Heart left ventricle (tissue), 13 donors: ENCODE results near the gene PLAGL2.

Source experiments
- POLR2A ChIP-seq, 2 donors: fragments of 450-650 bp; IDR thresholded peaks; one replicate each; pipeline ENCODE4 v1.6.1; 2017; ENCODE audit warnings: antibody characterized with exemption in 2 of 2, mild to moderate bottlenecking in 2 of 2, moderate library complexity in 2 of 2
- TF ChIP-seq, protein P1 (sequence below), 12 donors: fragments of 200-600 bp; sonication (generic) in 4 of 12; IDR thresholded peaks; one replicate each; pipeline versions ENCODE4 v1.5.0 to v1.8.0; 2018 to 2022; ENCODE audit warnings: antibody characterized with exemption in 12 of 12, mild to moderate bottlenecking in 5 of 12
- donor health status: ischemic (EF 13 %, LVEDD 7.1; RV severe dilation, severe dysfunction).
- donor health status: DM: no; HTN: yes; CAD: no.
- donor health status: DM: no; HTN: no; CAD: no.
- donor health status: ischemic (EF 25% LVEDD 6.9; RV normal size, moderate dysfunction).
- donor health status: ischemic (EF 25% LVEDD 5.7; RV mildly dilated, moderate dysfunction).
- donor health status: ischemic (EF 35%, LVEDD 5.7; RV mildly dilated, moderate dysfunction).
- donor health status: nonischemic (EF 11% LVEDD 7.7; RV severe dilation, severe dysfunction).
- donor health status: DM: yes; HTN: yes; CAD: no.
- donor health status: PGD.
- donor health status: ischemic (EF 29% LVEDD 5.4; RV normal size, mild dysfunction).
- donor health status: nonischemic (EF 23%, LVEDD 6.1; RV moderate dilation, normal function).

DNA sequence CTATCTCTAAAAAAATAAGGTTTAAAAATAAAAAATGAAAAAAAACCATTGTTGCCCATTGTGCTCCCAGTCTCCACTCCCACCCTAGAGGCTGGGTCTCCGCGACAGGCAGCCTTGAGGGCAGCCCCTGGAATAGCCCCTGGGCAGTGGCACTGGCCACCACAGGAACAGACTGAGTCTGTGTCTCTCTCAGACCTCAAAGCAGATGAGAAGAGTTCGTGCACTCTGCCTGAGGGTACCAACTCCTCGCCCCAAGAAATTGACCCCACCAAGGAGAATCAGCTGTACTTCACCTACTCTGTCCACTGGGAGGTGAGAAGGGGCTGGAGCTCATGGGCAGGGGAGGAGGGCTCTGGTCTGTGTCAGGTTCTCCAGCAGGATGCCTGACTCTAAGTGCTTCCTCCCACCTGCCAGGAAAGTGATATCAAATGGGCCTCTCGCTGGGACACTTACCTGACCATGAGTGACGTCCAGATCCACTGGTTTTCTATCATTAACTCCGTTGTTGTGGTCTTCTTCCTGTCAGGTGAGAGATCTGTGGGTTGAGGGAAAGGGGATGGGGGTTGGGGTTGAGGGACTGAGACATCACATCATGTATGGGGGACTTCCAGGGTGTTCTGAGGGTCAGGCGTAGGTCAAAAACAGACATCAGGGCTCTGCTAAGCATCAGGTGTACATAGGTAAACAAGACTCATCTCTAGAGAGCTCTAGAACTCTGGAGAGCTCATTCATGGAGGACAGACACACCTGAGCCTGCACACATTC is 62.5 kb downstream of the PLAGL2 start:
- no peak for TF ChIP-seq POLR2A (IDR thresholded peaks at IDR 0.05)
- TF ChIP-seq, protein P1, sequence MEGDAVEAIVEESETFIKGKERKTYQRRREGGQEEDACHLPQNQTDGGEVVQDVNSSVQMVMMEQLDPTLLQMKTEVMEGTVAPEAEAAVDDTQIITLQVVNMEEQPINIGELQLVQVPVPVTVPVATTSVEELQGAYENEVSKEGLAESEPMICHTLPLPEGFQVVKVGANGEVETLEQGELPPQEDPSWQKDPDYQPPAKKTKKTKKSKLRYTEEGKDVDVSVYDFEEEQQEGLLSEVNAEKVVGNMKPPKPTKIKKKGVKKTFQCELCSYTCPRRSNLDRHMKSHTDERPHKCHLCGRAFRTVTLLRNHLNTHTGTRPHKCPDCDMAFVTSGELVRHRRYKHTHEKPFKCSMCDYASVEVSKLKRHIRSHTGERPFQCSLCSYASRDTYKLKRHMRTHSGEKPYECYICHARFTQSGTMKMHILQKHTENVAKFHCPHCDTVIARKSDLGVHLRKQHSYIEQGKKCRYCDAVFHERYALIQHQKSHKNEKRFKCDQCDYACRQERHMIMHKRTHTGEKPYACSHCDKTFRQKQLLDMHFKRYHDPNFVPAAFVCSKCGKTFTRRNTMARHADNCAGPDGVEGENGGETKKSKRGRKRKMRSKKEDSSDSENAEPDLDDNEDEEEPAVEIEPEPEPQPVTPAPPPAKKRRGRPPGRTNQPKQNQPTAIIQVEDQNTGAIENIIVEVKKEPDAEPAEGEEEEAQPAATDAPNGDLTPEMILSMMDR (IDR thresholded peaks at IDR 0.05): no peak
